Activated CD4-positive, alpha-beta T cell treated with anti-CD3 and anti-CD28 coated beads, Interleukin-2, amount 50 U/mL, for 16 hours (primary cell): ENCODE results near the gene LILRB1.
A peak's percentile ranks its signal among the peaks of the same experiment; 100 is the strongest.
"Not testable (repeated sequence)": the region's sequence is repeated elsewhere in the genome, so short reads cannot be mapped to it uniquely, and the experiment has no call there.

Experiments
- DNase-seq: peaks from one replicate; pipeline ENCODE4 v3.0.0-alpha.2; 2020

LILRB1 gene

DNA sequence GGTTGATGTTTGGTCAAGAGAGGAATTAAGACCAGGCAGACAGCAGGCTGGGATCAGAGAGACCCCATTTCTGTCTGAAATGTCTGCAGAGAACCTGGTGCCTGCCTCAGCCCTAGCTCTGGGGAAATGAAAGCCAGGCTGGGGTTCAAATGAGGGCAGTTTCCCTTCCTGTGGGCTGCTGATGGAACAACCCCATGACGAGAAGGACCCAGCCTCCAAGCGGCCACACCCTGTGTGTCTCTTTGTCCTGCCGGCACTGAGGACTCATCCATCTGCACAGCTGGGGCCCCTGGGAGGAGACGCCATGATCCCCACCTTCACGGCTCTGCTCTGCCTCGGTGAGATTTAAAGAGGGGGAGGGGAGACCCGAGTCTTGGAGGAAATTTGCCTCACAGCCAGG lies 32.4 kb downstream of the LILRB1 start, which contains the start of gene LILRB4:
TSS of gene LILRB4 (plus strand) at position 256 of the 400 bp plus-strand sequence. CDS start at position 305, 49 bp downstream.
- no peak for DNase-seq

DNA sequence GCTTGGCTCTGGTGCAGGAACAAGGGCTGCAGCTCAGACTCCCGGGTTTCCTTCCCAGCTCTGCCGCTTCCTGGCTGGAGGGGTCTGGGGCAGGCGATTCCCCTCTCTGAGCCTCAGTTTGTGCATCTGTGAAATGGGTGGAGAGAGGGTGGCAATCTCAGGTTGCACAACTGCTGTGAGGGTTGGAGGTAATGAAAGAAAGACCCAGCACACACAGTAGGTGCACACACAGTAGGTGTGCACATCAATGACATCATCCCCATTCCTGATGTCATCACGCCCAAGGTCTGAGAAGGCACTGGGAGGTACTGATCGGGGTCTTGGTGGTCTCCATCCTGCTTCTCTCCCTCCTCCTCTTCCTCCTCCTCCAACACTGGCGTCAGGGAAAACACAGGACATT lies 35.2 kb downstream of the LILRB1 start:
- no peak for DNase-seq

DNA sequence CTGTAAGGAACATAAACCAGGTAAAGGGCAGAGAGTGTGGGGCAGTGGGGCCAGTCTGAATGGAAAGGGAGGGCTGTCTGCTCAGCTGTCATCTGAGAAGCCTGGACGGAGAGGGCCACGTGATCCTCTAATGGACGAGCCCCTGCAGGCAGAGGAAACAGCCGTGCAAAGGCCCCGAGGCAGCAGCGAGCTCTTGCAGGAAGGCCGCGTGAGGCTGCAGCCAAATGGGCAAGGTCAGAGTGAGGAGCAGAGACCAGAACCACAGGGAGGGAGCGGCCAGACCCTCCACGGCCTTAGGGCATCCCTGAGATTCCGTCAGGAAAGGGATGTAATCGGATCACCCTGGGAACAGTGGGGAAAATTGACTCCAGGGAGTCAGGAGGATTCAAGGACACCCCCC lies 36.9 kb downstream of the LILRB1 start:
- no peak for DNase-seq

DNA sequence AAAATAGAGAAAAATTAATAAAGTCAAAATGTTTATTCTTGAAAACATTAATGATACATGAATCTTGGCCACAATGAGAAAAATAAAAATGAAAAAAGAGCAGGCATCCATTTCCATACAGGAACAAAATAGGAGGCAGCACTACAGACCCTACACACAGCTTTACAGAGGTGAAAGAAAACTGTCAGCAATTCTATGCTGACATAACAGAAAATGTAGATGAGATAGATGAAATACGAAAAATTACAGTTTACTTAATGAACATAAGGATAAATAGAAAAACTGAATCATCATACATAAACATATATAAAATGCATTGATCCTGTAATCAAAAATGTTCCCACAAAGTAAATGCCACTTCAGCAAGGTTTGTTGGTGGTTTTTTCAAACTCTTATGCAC lies 38.1 kb downstream of the LILRB1 start:
- no peak for DNase-seq

- no peak for DNase-seq
Measured at GRCh38 chr19:54670576-54671357, 40.5 kb downstream of the LILRB1 start.

- DNase-seq = no peak
Measured at GRCh38 chr19:54673222-54673621, 42.9 kb downstream of the LILRB1 start.

- DNase-seq = peak; percentile 59
Measured at GRCh38 chr19:54674021-54674617, 43.8 kb downstream of the LILRB1 start.

DNA sequence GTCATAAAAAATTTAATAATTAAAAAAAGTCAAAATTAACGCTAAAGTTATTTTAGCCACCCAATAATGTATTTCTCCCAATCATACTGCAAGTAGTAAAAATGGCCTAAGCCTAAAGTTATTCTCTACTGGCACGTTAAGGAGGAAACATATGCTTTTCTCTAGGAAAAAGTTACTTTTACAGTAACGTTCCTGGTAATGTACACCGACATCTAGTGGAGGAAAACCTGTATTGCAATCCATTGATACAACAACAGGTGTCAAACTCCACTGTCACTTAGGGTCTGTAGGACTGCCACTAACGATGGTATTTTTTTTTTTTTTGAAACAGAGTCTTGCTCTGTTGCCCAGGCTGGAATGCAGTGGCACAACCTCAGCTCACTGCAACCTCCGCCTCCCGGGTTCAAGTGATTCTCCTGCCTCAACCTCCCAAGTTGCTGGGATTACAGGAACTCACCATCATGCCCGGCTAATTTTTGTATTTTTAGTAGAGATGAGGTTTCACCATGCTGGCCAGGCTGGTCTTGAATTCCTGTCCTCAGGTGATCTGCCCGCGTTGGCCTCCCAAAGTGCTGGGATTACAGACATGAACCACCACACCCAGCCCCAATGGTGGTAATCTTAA lies 46.0 kb downstream of the LILRB1 start:
- peak; percentile 51 for DNase-seq

DNA sequence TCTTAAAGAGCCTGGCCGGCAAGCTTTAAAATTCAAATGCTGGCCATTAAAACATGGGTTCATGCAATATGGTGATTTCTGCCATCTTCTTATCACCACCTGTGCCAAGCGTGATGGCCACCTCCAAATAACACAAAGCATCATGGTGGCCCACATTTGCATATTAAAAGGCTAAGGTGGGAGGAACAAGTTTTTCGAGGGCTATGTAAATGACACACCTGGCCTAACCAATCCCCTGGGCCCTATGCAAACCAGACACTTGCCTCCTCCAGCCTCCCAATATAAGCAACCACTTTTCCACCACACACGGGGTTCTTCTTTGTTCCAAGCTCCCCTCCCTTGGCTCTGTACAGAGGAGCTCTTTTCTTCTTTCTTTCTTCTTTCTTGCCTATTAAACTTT lies 46.9 kb downstream of the LILRB1 start:
- DNase-seq = no peak

DNA sequence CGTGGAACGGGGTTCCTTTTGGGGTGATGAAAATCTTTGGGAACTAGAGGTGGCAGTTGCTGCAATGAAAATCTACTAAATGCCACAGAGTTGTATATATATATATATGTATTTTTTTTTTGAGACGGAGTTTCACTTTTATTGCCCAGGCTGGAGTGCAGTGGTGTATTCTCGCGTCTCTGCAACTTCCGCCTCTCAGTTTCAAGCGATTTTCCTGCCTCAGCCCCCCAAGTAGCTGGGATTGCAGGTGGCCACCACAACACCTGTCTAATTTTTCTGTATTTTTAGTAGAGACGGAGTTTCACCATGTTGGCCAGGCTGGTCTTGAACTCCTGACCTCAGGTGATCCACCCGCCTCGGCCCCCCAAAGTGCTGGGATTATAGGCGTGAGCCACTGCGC lies 51.3 kb downstream of the LILRB1 start:
- DNase-seq = not testable (repeated sequence)

- no peak for DNase-seq
Measured at GRCh38 chr19:54682306-54682856, 52.1 kb downstream of the LILRB1 start.

DNA sequence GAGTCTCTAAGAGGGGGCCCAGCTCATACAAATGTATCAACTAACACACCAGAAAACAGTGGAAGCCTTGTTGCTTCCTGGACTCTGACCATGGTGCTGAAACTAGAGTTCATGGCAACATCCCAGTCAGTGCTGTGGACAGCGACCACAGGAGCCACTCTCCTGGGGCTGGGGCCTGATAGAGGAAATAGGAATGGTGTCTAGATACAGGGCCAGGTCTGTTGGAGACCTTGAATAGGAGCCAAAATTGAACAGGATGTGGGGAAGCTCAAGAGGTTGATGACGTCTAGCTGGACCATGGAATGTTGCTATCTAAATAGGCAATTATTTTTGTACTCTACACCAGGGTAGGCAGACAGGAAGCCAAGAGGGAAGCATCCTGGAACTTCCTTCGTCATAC lies 54.2 kb downstream of the LILRB1 start:
- no peak for DNase-seq
